Right lobe of liver (tissue), 6 donors: Measurements from ENCODE around the gene TNFAIP8. TPM values are rescaled to one million over a fixed set of nuclear protein-coding genes. Genes with fewer than 3 reads are reported as not detected.
A peak's percentile ranks its signal among the peaks of the same experiment; 100 is the strongest.

ENCODE experiments used
- ATAC-seq, 4 donors: fragments of 200-7000 bp; cut with Tn5 transposase; one replicate each; pipeline ENCODE4 v1.9.1; 2020; ENCODE audit warnings: mild to moderate bottlenecking in 4 of 4, moderate library complexity in 4 of 4
- DNase-seq, 3 donors: peaks; one replicate each; pipeline ENCODE4 v3.0.0-alpha.2; 2020
- H3K27ac ChIP-seq, 3 donors: fragments of 200-600 bp; one replicate each; pipeline ENCODE4 v1.8.0; 2022
- H3K27me3 ChIP-seq, 2 donors: fragments of 200-600 bp; one replicate each; pipeline ENCODE4 v1.8.0; 2022
- H3K36me3 ChIP-seq, 4 donors: fragments of 200-600 bp; sonication (generic) in 1 of 4; one replicate each; pipeline versions ENCODE4 v1.5.1 to v1.8.0; 2017 to 2022; ENCODE audit warnings: control low read depth in 1 of 4
- H3K4me1 ChIP-seq, 4 donors: fragments of 200-600 bp; sonication (generic) in 1 of 4; one replicate each; pipeline versions ENCODE4 v1.5.1 to v1.8.0; 2017 to 2022; ENCODE audit warnings: control low read depth in 1 of 4
- H3K4me3 ChIP-seq, 3 donors: fragments of 200-600 bp; one replicate each; pipeline ENCODE4 v1.8.0; 2022
- H3K9me3 ChIP-seq, 4 donors: fragments of 200-600 bp; sonication (generic) in 1 of 4; one replicate each; pipeline versions ENCODE4 v1.5.1 to v1.8.0; 2017 to 2022; ENCODE audit warnings: control low read depth in 1 of 4
- POLR2A ChIP-seq: fragments of 450-650 bp; IDR thresholded peaks from one replicate; pipeline ENCODE4 v1.6.1; 2017; ENCODE audit warnings: antibody characterized with exemption, mild to moderate bottlenecking
- WGBS: methylation state at CpG from one replicate; pipeline ENCODE4 v1.1.6; 2018; ENCODE audit warnings: low coverage, low lambda C conversion rate; ENCODE audit not compliant: insufficient coverage; ENCODE audit errors: missing lambda C conversion rate; 5-methylcytosine and 5-hydroxymethylcytosine counted together
- intact Hi-C, 2 donors: fragments of 100-400 bp; cut with DNase I; formaldehyde crosslinking; loops; one replicate each; pipeline versions ENCODE4 v1.11.2 to v1.14.1; 2022
- total RNA-seq, 6 experiments: library from RNA; depleted of rRNA in 2 of 6; stranded (reverse); fragments of >200 nt in 2 of 6; fragmentation: NEBNext Ultra II Directional in 3 of 6; extraction: Animal tissue kit (Norgen Biotek cat#: 25700) in 3 of 6; gene quantifications; one replicate each; pipeline versions ENCODE4 v1.1.0 to v1.2.4, GENCODE V29; 2016 to 2023
- TF ChIP-seq, protein P1 (sequence below), 4 donors: fragments of 200-600 bp in 3 of 4; fragments of 450-650 bp in 1 of 4; IDR thresholded peaks; one replicate each; pipeline versions ENCODE4 v1.5.1 to v1.8.0; 2016 to 2022; ENCODE audit warnings: antibody characterized with exemption in 4 of 4, mild to moderate bottlenecking in 2 of 4
- donor health status: DM: no; HTN: yes; CAD: no.
- donor health status: DM: no; HTN: no; CAD: no.
- donor health status: DM: no; HTN: no; CAD: no.
- donor health status: DM: no; HTN: yes; CAD: no.
- donor health status: DM: no; HTN: yes; CAD: no.

Gene TNFAIP8
- total RNA-seq, 6 experiments from 2014 or later, result 2.2 to 26.7 (median 5.4) TPM

DNA sequence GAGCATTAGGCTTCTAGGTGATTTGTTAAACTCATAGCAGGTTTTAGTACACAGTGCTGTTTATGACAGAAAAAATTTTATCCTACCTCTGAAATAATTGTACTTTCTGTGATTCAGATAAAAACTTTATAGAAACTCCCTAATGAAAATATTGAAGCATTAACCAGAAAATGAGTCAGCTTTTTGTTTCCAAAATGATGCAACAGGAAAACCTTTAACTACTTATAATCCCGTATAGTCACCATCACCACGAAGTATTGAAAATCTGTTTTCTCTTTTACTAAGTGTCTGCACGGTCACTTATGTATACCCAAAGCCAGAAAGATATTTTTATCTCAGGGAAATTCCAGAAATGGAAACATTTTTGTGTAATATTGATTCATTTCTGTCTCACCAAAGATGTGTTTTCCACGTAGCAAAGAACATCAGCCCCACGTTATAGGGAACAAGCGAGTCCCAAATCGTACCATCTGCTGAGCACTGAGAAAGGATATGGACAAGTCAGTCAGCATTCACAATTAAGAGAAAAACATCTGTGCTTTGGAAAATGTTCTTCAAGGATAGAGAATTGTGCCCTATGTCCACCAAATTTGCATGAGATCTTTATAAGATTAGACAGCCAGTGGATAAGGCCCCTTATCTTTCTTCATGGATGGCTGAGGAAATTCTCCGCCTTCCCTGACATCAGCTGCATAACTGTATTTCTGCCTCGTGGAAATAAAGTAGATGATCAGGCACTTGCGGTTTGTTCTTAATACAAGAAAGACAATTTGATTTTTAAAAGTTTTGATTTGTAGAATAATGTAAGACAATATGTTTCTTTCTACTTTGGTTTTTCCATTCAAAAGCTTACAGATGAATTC is 41.9 kb downstream of the TNFAIP8 start:
- 36% methylated on average over 10 of the region's 10 CpGs for WGBS
- ATAC-seq, result peak in 1 of 4 donors; percentile 54
- TF ChIP-seq, protein P1, sequence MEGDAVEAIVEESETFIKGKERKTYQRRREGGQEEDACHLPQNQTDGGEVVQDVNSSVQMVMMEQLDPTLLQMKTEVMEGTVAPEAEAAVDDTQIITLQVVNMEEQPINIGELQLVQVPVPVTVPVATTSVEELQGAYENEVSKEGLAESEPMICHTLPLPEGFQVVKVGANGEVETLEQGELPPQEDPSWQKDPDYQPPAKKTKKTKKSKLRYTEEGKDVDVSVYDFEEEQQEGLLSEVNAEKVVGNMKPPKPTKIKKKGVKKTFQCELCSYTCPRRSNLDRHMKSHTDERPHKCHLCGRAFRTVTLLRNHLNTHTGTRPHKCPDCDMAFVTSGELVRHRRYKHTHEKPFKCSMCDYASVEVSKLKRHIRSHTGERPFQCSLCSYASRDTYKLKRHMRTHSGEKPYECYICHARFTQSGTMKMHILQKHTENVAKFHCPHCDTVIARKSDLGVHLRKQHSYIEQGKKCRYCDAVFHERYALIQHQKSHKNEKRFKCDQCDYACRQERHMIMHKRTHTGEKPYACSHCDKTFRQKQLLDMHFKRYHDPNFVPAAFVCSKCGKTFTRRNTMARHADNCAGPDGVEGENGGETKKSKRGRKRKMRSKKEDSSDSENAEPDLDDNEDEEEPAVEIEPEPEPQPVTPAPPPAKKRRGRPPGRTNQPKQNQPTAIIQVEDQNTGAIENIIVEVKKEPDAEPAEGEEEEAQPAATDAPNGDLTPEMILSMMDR (IDR thresholded peaks at IDR 0.05), result no peak
- TF ChIP-seq POLR2A, result no peak
- intact Hi-C loops, result no loop called here
- no peak overlapping the region for H3K4me3 ChIP-seq
- H3K9me3 ChIP-seq, result no peaks in the 10 kb centered on the region
- H3K27me3 ChIP-seq, result no peaks in the 10 kb centered on the region
- H3K4me1 ChIP-seq, result peaks cover 0 to 20% (median 0%) of the 10 kb centered on the region in 4 donors
- DNase-seq, result no peak
- H3K27ac ChIP-seq, result peak overlapping the region in 1 of 3 donors; percentile 68
- peaks cover 0 to 4% (median 0%) of the 10 kb centered on the region in 4 donors for H3K36me3 ChIP-seq

DNA sequence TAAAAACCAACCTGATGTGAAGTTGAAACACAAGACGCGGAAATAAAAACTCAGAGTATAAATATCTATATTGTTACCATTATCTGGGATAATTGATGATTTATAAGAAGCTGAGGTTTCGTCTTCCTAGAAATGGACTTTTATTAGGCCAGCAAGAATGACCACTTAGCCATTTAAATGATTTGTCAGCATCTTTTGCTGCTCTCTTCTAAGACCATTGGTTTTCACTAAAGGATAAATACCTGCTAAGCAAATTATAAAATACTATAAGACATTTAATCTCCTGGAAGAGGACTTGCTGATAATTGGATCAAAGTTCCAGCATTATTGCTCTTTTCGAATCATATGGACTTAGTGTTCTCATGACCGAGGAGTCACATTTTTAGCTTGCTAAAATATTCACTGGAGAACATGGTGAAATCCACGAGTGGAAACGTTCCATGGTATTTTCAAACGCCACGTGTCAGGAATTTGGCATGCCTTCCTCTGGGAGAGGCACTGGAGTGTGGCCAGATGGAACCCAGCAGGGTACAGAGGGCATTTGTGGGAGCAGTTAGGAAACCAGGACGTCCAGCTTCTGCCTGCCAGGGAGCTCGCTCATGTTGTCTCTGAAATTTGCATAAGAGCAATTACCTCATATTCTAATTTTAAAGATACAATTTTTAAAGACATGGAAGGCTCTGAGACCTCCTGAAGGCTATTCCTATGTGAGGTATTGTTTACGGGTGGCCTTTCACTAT is 43.1 kb downstream of the TNFAIP8 start:
- Histone ChIP-seq H3K27ac (peak overlapping the region; percentile 52 to 77 (median 68)), H3K4me3 (peak overlapping the region in 1 of 3 donors; percentile 29), H3K9me3 (no peaks in the 10 kb centered on the region), H3K4me1 (peaks cover 0 to 20% (median 0%) of the 10 kb centered on the region in 4 donors), H3K27me3 (no peaks in the 10 kb centered on the region), H3K36me3 (no peaks in the 10 kb centered on the region)
- no peak for TF ChIP-seq POLR2A
- TF ChIP-seq, protein P1 (IDR thresholded peaks at IDR 0.05), result no peak
- peak; percentile 85 to 93 (median 90) for DNase-seq
- 35% methylated on average over 12 of the region's 12 CpGs for WGBS
- intact Hi-C loops, result no loop called here
- ATAC-seq, result peak; percentile 91 to 99 (median 96)

DNA sequence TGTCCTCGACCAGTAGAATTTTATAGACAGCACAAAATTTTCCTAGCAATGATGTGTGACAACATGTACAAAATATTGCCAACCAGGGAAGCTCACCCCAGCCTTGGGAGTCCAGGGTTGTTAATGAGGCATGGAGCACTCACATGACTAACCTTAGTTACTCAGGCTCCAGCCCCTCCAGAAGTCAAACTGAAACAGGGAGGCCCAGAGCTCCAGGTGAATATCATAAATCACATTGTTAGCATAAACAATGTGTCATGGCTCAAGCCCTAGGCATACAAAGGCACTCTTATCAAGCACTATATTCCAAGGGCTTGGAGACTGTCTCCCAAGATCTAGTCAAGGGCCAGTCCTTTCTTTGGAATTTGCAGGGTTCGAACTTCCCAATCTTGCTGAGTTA is 44.4 kb downstream of the TNFAIP8 start:
- TF ChIP-seq, protein P1 (IDR thresholded peaks at IDR 0.05), result no peak
- no peak for TF ChIP-seq POLR2A
- no peaks in the 10 kb centered on the region for H3K9me3 ChIP-seq
- H3K4me3 ChIP-seq, result no peak overlapping the region
- DNase-seq, result no peak
- H3K4me1 ChIP-seq, result peaks cover 0 to 20% (median 0%) of the 10 kb centered on the region in 4 donors
- ATAC-seq, result no peak
- 100% methylated on average over 1 of the region's 2 CpGs for WGBS
- intact Hi-C loops, result no loop called here
- H3K36me3 ChIP-seq, result no peaks in the 10 kb centered on the region
- H3K27me3 ChIP-seq, result no peaks in the 10 kb centered on the region
- no peak overlapping the region for H3K27ac ChIP-seq

DNA sequence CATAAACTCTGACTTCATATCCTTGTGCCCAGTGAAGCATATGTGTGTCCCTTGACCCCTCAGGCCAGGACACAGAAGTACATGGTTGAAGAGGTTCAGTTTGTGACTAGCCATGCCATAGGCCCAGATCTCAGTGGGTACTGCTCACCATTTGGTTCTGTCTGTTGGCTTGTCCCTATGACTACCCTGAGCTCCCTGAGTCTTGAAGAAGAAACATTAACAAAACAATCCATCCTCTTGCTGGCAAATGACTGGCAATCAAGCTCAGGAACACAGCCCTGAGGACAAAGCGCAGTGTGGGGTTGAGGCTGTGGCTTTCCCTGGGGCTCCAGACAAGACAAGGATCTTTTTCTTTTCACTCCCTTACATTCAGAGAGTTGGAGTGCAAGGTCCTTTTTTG is 46.3 kb downstream of the TNFAIP8 start:
- no peaks in the 10 kb centered on the region for H3K36me3 ChIP-seq
- H3K27me3 ChIP-seq, result no peaks in the 10 kb centered on the region
- intact Hi-C loops, result no loop called here
- H3K9me3 ChIP-seq, result no peaks in the 10 kb centered on the region
- DNase-seq (no peak), ATAC-seq (no peak)
- H3K27ac ChIP-seq, result no peak overlapping the region
- TF ChIP-seq, protein P1 (IDR thresholded peaks at IDR 0.05), result no peak
- TF ChIP-seq POLR2A, result no peak
- no peak overlapping the region for H3K4me3 ChIP-seq
- 100% methylated on average over 1 of the region's 1 CpG for whole genome bisulfite sequencing
- H3K4me1 ChIP-seq, result peaks cover 0 to 20% (median 0%) of the 10 kb centered on the region in 4 donors
